ENCODE data around the gene ALG8.

DNA sequence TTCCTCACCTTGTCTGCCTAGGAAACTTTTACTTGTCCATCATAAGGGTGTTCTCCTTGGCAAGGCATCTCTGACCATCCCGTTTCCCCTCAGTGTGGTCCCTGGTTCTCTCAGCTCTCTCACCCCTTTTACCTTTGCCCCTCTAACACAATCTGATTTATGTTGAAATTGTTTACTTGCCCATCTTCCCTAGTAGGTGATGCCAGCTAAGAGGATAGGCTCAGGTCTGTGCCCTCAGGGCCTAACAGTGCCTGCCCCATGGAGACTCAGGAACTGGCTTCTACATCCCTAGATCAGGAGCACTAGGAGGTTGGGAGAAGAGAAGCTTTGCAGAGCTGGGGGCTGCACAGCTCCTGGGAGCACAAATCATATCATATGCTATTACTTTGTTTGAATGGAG is 21.1 kb upstream of the ALG8 start:
- TF ChIP-seq, protein P1, sequence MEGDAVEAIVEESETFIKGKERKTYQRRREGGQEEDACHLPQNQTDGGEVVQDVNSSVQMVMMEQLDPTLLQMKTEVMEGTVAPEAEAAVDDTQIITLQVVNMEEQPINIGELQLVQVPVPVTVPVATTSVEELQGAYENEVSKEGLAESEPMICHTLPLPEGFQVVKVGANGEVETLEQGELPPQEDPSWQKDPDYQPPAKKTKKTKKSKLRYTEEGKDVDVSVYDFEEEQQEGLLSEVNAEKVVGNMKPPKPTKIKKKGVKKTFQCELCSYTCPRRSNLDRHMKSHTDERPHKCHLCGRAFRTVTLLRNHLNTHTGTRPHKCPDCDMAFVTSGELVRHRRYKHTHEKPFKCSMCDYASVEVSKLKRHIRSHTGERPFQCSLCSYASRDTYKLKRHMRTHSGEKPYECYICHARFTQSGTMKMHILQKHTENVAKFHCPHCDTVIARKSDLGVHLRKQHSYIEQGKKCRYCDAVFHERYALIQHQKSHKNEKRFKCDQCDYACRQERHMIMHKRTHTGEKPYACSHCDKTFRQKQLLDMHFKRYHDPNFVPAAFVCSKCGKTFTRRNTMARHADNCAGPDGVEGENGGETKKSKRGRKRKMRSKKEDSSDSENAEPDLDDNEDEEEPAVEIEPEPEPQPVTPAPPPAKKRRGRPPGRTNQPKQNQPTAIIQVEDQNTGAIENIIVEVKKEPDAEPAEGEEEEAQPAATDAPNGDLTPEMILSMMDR (IDR thresholded peaks at IDR 0.05; ENCODE audit: insufficient read depth, low read depth, low read length) = no peak
- no peak for TF ChIP-seq EZH2 (IDR thresholded peaks at IDR 0.05; ENCODE audit: insufficient read depth, low read length)
